HepG2 (cell line): Measurements from ENCODE around the gene MED4. TPM values are rescaled to one million over a fixed set of nuclear protein-coding genes. Genes with fewer than 3 reads are reported as not detected.

ENCODE experiments used
- BATF2 ChIP-seq: sonication (generic); formaldehyde crosslinking; IDR thresholded peaks from 2 replicates; pipeline ENCODE4 v1.8.0; 2022; ENCODE audit warnings: mild to moderate bottlenecking, missing genetic modification reagents, moderate library complexity
- CEBPZ ChIP-seq: IDR thresholded peaks from 2 replicates; pipeline ENCODE4 v1.6.1; 2012; ENCODE audit warnings: low read length, improper control_type of control experiment
- CTCF ChIP-seq: sonication (generic); formaldehyde crosslinking; IDR thresholded peaks from 2 replicates; pipeline ENCODE4 v1.5.0; 2020; ENCODE audit warnings: mild to moderate bottlenecking, missing genetic modification reagents, moderate library complexity
- ELF4 ChIP-seq: sonication (generic); formaldehyde crosslinking; IDR thresholded peaks from 2 replicates; pipeline ENCODE4 v1.5.0; 2020; ENCODE audit warnings: missing genetic modification reagents, mild to moderate bottlenecking, moderate library complexity, borderline replicate concordance
- IRX3 ChIP-seq: sonication (generic); formaldehyde crosslinking; IDR thresholded peaks from 2 replicates; pipeline ENCODE4 v1.8.1; 2023; ENCODE audit warnings: mild to moderate bottlenecking, low read depth, missing genetic modification reagents, borderline replicate concordance
- JARID2 ChIP-seq: sonication (generic); formaldehyde crosslinking; IDR thresholded peaks from 2 replicates; pipeline ENCODE4 v1.8.1; 2023; ENCODE audit warnings: missing genetic modification reagents, inconsistent platforms; ENCODE audit not compliant: insufficient replicate concordance
- PRDM15 ChIP-seq: sonication (generic); formaldehyde crosslinking; IDR thresholded peaks from 2 replicates; pipeline ENCODE4 v1.4.0; 2020; ENCODE audit warnings: missing genetic modification reagents
- SP5 ChIP-seq: IDR thresholded peaks from 2 replicates; pipeline ENCODE4 v1.6.1; 2016; ENCODE audit warnings: low read depth, borderline replicate concordance
- TSC22D2 ChIP-seq: sonication (generic); formaldehyde crosslinking; IDR thresholded peaks from 2 replicates; pipeline ENCODE4 v1.5.1; 2020; ENCODE audit warnings: missing genetic modification reagents, mild to moderate bottlenecking, borderline replicate concordance
- ZNF543 ChIP-seq: sonication (generic); formaldehyde crosslinking; IDR thresholded peaks from 2 replicates; pipeline ENCODE4 v1.4.0; 2020; ENCODE audit warnings: mild to moderate bottlenecking, missing genetic modification reagents
- ZNF710 ChIP-seq: sonication (generic); formaldehyde crosslinking; IDR thresholded peaks from 2 replicates; pipeline ENCODE4 v1.5.0; 2020; ENCODE audit warnings: mild to moderate bottlenecking, missing genetic modification reagents, borderline replicate concordance
- ZNF891 ChIP-seq: sonication (generic); formaldehyde crosslinking; IDR thresholded peaks from 2 replicates; pipeline ENCODE4 v1.5.0; 2020; ENCODE audit warnings: mild to moderate bottlenecking, missing genetic modification reagents
- ZUFSP ChIP-seq: sonication (generic); formaldehyde crosslinking; IDR thresholded peaks from 2 replicates; pipeline ENCODE4 v1.9.0; 2021; ENCODE audit warnings: missing genetic modification reagents, mild to moderate bottlenecking, borderline replicate concordance
- polyA plus RNA-seq, 8 experiments: library from polyadenylated mRNA; depleted of rRNA in 3 of 8; stranded (reverse) in 7 of 8; unstranded in 1 of 8; fragments of >200 nt; fragmentation: Illumina TruSeq in 4 of 8; extraction: Trizol in 4 of 8; gene quantifications; 2 replicates each; pipeline versions ENCODE4 v1.2.1 to v1.2.3, GENCODE V29; 2011 to 2016; ENCODE audit warnings: low read depth in 4 of 8, missing spikeins in 1 of 8, mixed read lengths in 1 of 8; ENCODE audit not compliant: insufficient read depth in 1 of 8
- total RNA-seq, 5 experiments: library from RNA; depleted of rRNA; stranded (reverse); fragments of >200 nt; fragmentation: Illumina TruSeq; extraction: Trizol; gene quantifications; 2 replicates each; pipeline ENCODE4 v1.2.3, GENCODE V29; 2016; ENCODE audit warnings: low read depth in 1 of 5

The MED4 gene
- total and polyA plus RNA-seq, 2 of the 13 experiments (the other 11 are each of a cell fraction or from before 2014, with no cell fraction given), result 49.4 to 57.8 TPM

GRCh38 chr13:48037346-48038173, 57.3 kb downstream of the MED4 start, which contains the start of gene NUDT15 (continued):
- TF ChIP-seq ZNF710 (peak; percentile 25; the same call in 1 of the 2 replicates), ELF4 (CRISPR knock-in tag) (peak; percentile 82; the same call in 1 of the 2 replicates), TSC22D2 (CRISPR knock-in tag) (peak; percentile 9; the same call in 1 of the 2 replicates), IRX3 (0 out of 2 replicates have a peak, but pooled peaks have one; percentile 30), ZNF891 (CRISPR knock-in tag) (peak; percentile 93), CEBPZ (no peak), BATF2 (CRISPR knock-in tag) (peak; percentile 94; the same call in 1 of the 2 replicates), PRDM15 (CRISPR knock-in tag) (peak; percentile 43; the same call in 1 of the 2 replicates), CTCF (CRISPR knock-in tag) (peak; percentile 100), JARID2 (CRISPR knock-in tag) (peak; percentile 71), ZNF543 (CRISPR knock-in tag) (peak; percentile 98), SP5 (no peak), ZUFSP (CRISPR knock-in tag) (no peak)
